Heart right ventricle (tissue), 16 donors: ENCODE results near the gene SNX20. TPM values are rescaled to one million over a fixed set of nuclear protein-coding genes. Genes with fewer than 3 reads are reported as not detected.

Source experiments
- ATAC-seq, 8 donors: fragments of 200-7000 bp; cut with Tn5 transposase; one replicate each; pipeline ENCODE4 v1.9.1; 2020; ENCODE audit warnings: mild to moderate bottlenecking in 8 of 8, moderate library complexity in 8 of 8, moderate number of reproducible peaks in 1 of 8
- DNase-seq, 2 donors: peaks; one replicate each; pipeline ENCODE4 v3.0.0-alpha.2; 2020
- H3K27ac ChIP-seq, 10 donors: fragments of 200-600 bp; sonication (generic) in 2 of 10; one replicate each; pipeline versions ENCODE4 v1.5.0 to v1.8.0; 2020 to 2022; ENCODE audit warnings: mild to moderate bottlenecking in 3 of 10
- H3K27me3 ChIP-seq, 7 donors: fragments of 200-600 bp; one replicate each; pipeline ENCODE4 v1.8.0; 2021 to 2022; ENCODE audit warnings: mild to moderate bottlenecking in 2 of 7
- H3K36me3 ChIP-seq, 9 donors: fragments of 200-600 bp; sonication (generic) in 1 of 9; one replicate each; pipeline versions ENCODE4 v1.5.0 to v1.8.0; 2020 to 2022; ENCODE audit warnings: mild to moderate bottlenecking in 2 of 9
- H3K4me1 ChIP-seq, 9 donors: fragments of 200-600 bp; sonication (generic) in 1 of 9; one replicate each; pipeline versions ENCODE4 v1.5.0 to v1.8.0; 2020 to 2022; ENCODE audit warnings: mild to moderate bottlenecking in 4 of 9
- H3K4me3 ChIP-seq, 10 donors: fragments of 200-600 bp; sonication (generic) in 2 of 10; one replicate each; pipeline versions ENCODE4 v1.5.0 to v1.8.0; 2020 to 2022; ENCODE audit warnings: mild to moderate bottlenecking in 7 of 10, moderate library complexity in 2 of 10
- H3K9me3 ChIP-seq, 11 donors: fragments of 200-600 bp in 10 of 11; sonication (generic) in 2 of 11; one replicate each; pipeline versions ENCODE4 v1.5.0 to v1.8.0; 2013 to 2022; ENCODE audit warnings: mild to moderate bottlenecking in 2 of 11, control low read depth in 1 of 11, moderate library complexity in 1 of 11
- CTCF ChIP-seq, 9 donors: fragments of 200-600 bp; sonication (generic) in 2 of 9; IDR thresholded peaks; one replicate each; pipeline versions ENCODE4 v1.5.0 to v1.8.0; 2021 to 2022; ENCODE audit warnings: antibody characterized with exemption in 9 of 9, mild to moderate bottlenecking in 5 of 9, moderate library complexity in 1 of 9
- WGBS, 2 donors: extraction: QIAGEN DNeasy Blood & Tissue Kit; methylation state at CpG; one replicate each; pipeline ENCODE4 v1.1.7; 2013; ENCODE audit warnings: inconsistent platforms in 1 of 2; 5-methylcytosine and 5-hydroxymethylcytosine counted together
- intact Hi-C, 10 donors: fragments of 100-400 bp; cut with DNase I; formaldehyde crosslinking; loops; one replicate each; pipeline versions ENCODE4 v1.11.1 to v1.14.2; 2022
- polyA plus RNA-seq, 2 donors: library from polyadenylated mRNA; stranded (reverse); fragments of 200-250 nt; gene quantifications; one replicate each; pipeline ENCODE4 v1.2.3, GENCODE V29; 2013
- total RNA-seq, 10 donors: library from RNA; stranded (reverse); fragmentation: NEBNext Ultra II Directional in 3 of 10; extraction: Animal tissue kit (Norgen Biotek cat#: 25700) in 3 of 10; gene quantifications; one replicate each; pipeline versions ENCODE4 v1.2.1 to v1.2.4, GENCODE V29; 2021 to 2023
- donor health status: Arrhythmogenic right ventricular cardiomyopathy.
- donor health status: ischemic (EF 13 %, LVEDD 7.1; RV severe dilation, severe dysfunction).
- donor health status: healthy with polysubstance abuse.
- donor health status: DM: no; HTN: yes; CAD: no.
- donor health status: DM: no; HTN: no; CAD: no.
- donor health status: ischemic (EF 25% LVEDD 6.9; RV normal size, moderate dysfunction).
- donor health status: ischemic (EF 25% LVEDD 5.7; RV mildly dilated, moderate dysfunction).
- donor health status: healthy.
- donor health status: DM: yes; HTN: yes; CAD: no.
- donor health status: Ischemic cardiomyopathy.
- donor health status: ischemic (EF 35%, LVEDD 5.7; RV mildly dilated, moderate dysfunction).
- donor health status: nonischemic (EF 11% LVEDD 7.7; RV severe dilation, severe dysfunction).
- donor health status: DM: yes; HTN: yes; CAD: no.
- donor health status: PGD.
- donor health status: ischemic (EF 29% LVEDD 5.4; RV normal size, mild dysfunction).
- donor health status: nonischemic (EF 23%, LVEDD 6.1; RV moderate dilation, normal function).

SNX20 gene
- total and polyA plus RNA-seq, 12 donors: 0.08 to 7.1 (median 0.63) TPM

- 43 to 45% methylated on average over 2 of the region's 2 CpGs for WGBS, 2 donors
- intact Hi-C loops: loop anchor here in 2 of 10 donors (5.0 to 10.0 kb wide), 2 partner anchors 133 to 136 kb away; no protein-coding TSS in a partner anchor
- no peak for ATAC-seq
- TF ChIP-seq CTCF (IDR thresholded peaks at IDR 0.05): peak in 8 of 9 donors; percentile 3 to 71 (median 40)
- Histone ChIP-seq H3K9me3 (peaks cover 0 to 30% (median 9%) of the 10 kb centered on the region in 11 donors), H3K27ac (no peak overlapping the region), H3K36me3 (peaks cover 0 to 59% (median 0%) of the 10 kb centered on the region in 9 donors), H3K4me1 (peaks cover 2 to 21% (median 13%) of the 10 kb centered on the region in 9 donors), H3K4me3 (no peak overlapping the region), H3K27me3 (peaks cover 0 to 30% (median 21%) of the 10 kb centered on the region in 7 donors)
- DNase-seq: no peak
These were observed 9.4 kb downstream of the SNX20 start for GRCh38 chr16:50671644-50672260.

GRCh38 chr16:50670476-50670875 lies 10.6 kb downstream of the SNX20 start:
- Histone ChIP-seq H3K27me3 (peaks cover 0 to 27% (median 20%) of the 10 kb centered on the region in 7 donors), H3K36me3 (peaks cover 0 to 47% (median 0%) of the 10 kb centered on the region in 9 donors), H3K9me3 (peaks cover 0 to 30% (median 9%) of the 10 kb centered on the region in 11 donors), H3K4me1 (peaks cover 2 to 34% (median 13%) of the 10 kb centered on the region in 9 donors), H3K27ac (no peak overlapping the region), H3K4me3 (no peak overlapping the region)
- 92% methylated on average over 6 of the region's 6 CpGs for WGBS, 2 donors
- TF ChIP-seq CTCF (IDR thresholded peaks at IDR 0.05): no peak
- ATAC-seq (no peak), DNase-seq (no peak)
- intact Hi-C loops: loop anchor here in 2 of 10 donors (5.0 to 10.0 kb wide), 2 partner anchors 134 to 137 kb away; no protein-coding TSS in a partner anchor

GRCh38 chr16:50669741-50670140 lies 11.4 kb downstream of the SNX20 start:
- TF ChIP-seq CTCF (IDR thresholded peaks at IDR 0.05): no peak
- Histone ChIP-seq H3K9me3 (peaks cover 0 to 30% (median 9%) of the 10 kb centered on the region in 11 donors), H3K4me1 (peaks cover 2 to 41% (median 17%) of the 10 kb centered on the region in 9 donors), H3K36me3 (peaks cover 0 to 39% (median 0%) of the 10 kb centered on the region in 9 donors), H3K4me3 (no peak overlapping the region), H3K27me3 (peaks cover 0 to 23% (median 19%) of the 10 kb centered on the region in 7 donors), H3K27ac (no peak overlapping the region)
- WGBS, 2 donors: 90 to 95% methylated on average over 4 of the region's 4 CpGs
- DNase-seq (no peak), ATAC-seq (no peak)
- intact Hi-C loops: loop anchor here (5.0 to 10.0 kb wide), 13 partner anchors 73 to 645 kb away; partner anchors contain the start of genes CNEP1R1 (in 2 of the 10), CYLD (in 2 of the 10) and BRD7 (in 1 of the 10)

GRCh38 chr16:50668368-50669008 lies 12.6 kb downstream of the SNX20 start:
- peak in 2 of 9 donors; percentile 6 to 8 for TF ChIP-seq CTCF (IDR thresholded peaks at IDR 0.05)
- peak in 1 of 8 donors; percentile 14 for ATAC-seq
- intact Hi-C loops: loop anchor here in 9 of 10 donors (5.0 to 10.0 kb wide), 13 partner anchors 74 to 644 kb away; partner anchors contain the start of genes CNEP1R1 (in 2 of the 9), CYLD (in 2 of the 9) and BRD7 (in 1 of the 9)
- Histone ChIP-seq H3K4me1 (peaks cover 2 to 45% (median 17%) of the 10 kb centered on the region in 9 donors), H3K4me3 (no peak overlapping the region), H3K27ac (peak overlapping the region in 7 of 10 donors; percentile 19 to 77 (median 49)), H3K36me3 (peaks cover 0 to 27% (median 0%) of the 10 kb centered on the region in 9 donors), H3K9me3 (peaks cover 0 to 29% (median 9%) of the 10 kb centered on the region in 11 donors), H3K27me3 (peaks cover 0 to 11% (median 8%) of the 10 kb centered on the region in 7 donors)
- 51 to 54% methylated on average over 5 of the region's 5 CpGs for WGBS, 2 donors
- no peak for DNase-seq
